Sigmoid colon (tissue), 4 donors: Measurements from ENCODE around the gene PSENEN.

ENCODE experiments used
- POLR2AphosphoS5 ChIP-seq, 4 donors: sonication (generic); formaldehyde crosslinking; IDR thresholded peaks; one replicate each; pipeline ENCODE4 v1.6.1; 2017; ENCODE audit warnings: antibody characterized with exemption in 4 of 4
- TF ChIP-seq, protein P1 (sequence below), 4 experiments: fragments of 450-650 bp in 3 of 4; fragments of 200-600 bp in 1 of 4; IDR thresholded peaks; one replicate each; pipeline ENCODE4 v1.5.1; 2016 to 2019; ENCODE audit warnings: antibody characterized with exemption in 4 of 4, mild to moderate bottlenecking in 3 of 4, moderate library complexity in 2 of 4

- TF ChIP-seq, protein P1, sequence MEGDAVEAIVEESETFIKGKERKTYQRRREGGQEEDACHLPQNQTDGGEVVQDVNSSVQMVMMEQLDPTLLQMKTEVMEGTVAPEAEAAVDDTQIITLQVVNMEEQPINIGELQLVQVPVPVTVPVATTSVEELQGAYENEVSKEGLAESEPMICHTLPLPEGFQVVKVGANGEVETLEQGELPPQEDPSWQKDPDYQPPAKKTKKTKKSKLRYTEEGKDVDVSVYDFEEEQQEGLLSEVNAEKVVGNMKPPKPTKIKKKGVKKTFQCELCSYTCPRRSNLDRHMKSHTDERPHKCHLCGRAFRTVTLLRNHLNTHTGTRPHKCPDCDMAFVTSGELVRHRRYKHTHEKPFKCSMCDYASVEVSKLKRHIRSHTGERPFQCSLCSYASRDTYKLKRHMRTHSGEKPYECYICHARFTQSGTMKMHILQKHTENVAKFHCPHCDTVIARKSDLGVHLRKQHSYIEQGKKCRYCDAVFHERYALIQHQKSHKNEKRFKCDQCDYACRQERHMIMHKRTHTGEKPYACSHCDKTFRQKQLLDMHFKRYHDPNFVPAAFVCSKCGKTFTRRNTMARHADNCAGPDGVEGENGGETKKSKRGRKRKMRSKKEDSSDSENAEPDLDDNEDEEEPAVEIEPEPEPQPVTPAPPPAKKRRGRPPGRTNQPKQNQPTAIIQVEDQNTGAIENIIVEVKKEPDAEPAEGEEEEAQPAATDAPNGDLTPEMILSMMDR (IDR thresholded peaks at IDR 0.05) = no peak
- TF ChIP-seq POLR2AphosphoS5 (IDR thresholded peaks at IDR 0.05) = no peak
Measured at GRCh38 chr19:35738887-35739229, 6.6 kb upstream of the PSENEN start.
